ENCODE measurements around the gene NXF2B. TPM values are rescaled to one million over a fixed set of nuclear protein-coding genes. Genes with fewer than 3 reads are reported as not detected.
A peak's percentile ranks its signal among the peaks of the same experiment; 100 is the strongest.
"Not testable (repeated sequence)": the region's sequence is repeated elsewhere in the genome, so short reads cannot be mapped to it uniquely, and the experiment has no call there.

The NXF2B gene
- not detected in 2 replicates for total RNA-seq (2014; rRNA removed; shearing (Covaris generic); ENCODE audit: low replicate concordance)

- not testable (repeated sequence) for H3K4me2 ChIP-seq (ENCODE audit: low read depth, low read length, poor library complexity, severe bottlenecking); H3K36me3 ChIP-seq (ENCODE audit: insufficient read depth, low read length); H3K27ac ChIP-seq (ENCODE audit: low read length); H3K4me1 ChIP-seq (ENCODE audit: low read length); H3K9me3 ChIP-seq (ENCODE audit: low read length); H4K20me1 ChIP-seq (ENCODE audit: insufficient read depth, low read depth, low read length); DNase-seq; H2AFZ ChIP-seq (ENCODE audit: low read length); H3K9me2 ChIP-seq (replicated peaks; ENCODE audit: insufficient read depth, low read length); H3K79me2 ChIP-seq (ENCODE audit: low read length); H3K4me3 ChIP-seq (ENCODE audit: low read length); H3K27me3 ChIP-seq (ENCODE audit: low read length); H3K9ac ChIP-seq (ENCODE audit: low read length)
These were observed at the start of gene NXF2B for GRCh38 chrX:102439908-102440307. NXF2B (minus strand) TSS chrX:102440008; CDS start chrX:102380036, 59,972 bp downstream.

- not testable (repeated sequence) for H3K9ac ChIP-seq (ENCODE audit: low read length); H3K9me2 ChIP-seq (replicated peaks; ENCODE audit: insufficient read depth, low read length); H3K27ac ChIP-seq (ENCODE audit: low read length); H3K4me1 ChIP-seq (ENCODE audit: low read length); H3K36me3 ChIP-seq (ENCODE audit: insufficient read depth, low read length); H3K4me2 ChIP-seq (ENCODE audit: low read depth, low read length, poor library complexity, severe bottlenecking); H3K79me2 ChIP-seq (ENCODE audit: low read length); H3K9me3 ChIP-seq (ENCODE audit: low read length); H3K27me3 ChIP-seq (ENCODE audit: low read length); H4K20me1 ChIP-seq (ENCODE audit: insufficient read depth, low read depth, low read length); H3K4me3 ChIP-seq (ENCODE audit: low read length); H2AFZ ChIP-seq (ENCODE audit: low read length); DNase-seq
These were observed 39.0 kb upstream of the NXF2B start for GRCh38 chrX:102478765-102479164.

GRCh38 chrX:102471762-102472220 is 32.0 kb upstream of the NXF2B start, which contains the start of gene TCP11X2:
TCP11X2 (minus strand) TSS chrX:102471812.
- H3K4me3 ChIP-seq (ENCODE audit: low read length); H3K9me3 ChIP-seq (ENCODE audit: low read length); H2AFZ ChIP-seq (ENCODE audit: low read length); H3K79me2 ChIP-seq (ENCODE audit: low read length); DNase-seq; H3K4me2 ChIP-seq (ENCODE audit: low read depth, low read length, poor library complexity, severe bottlenecking); H3K27ac ChIP-seq (ENCODE audit: low read length); H3K36me3 ChIP-seq (ENCODE audit: insufficient read depth, low read length); H3K9ac ChIP-seq (ENCODE audit: low read length); H4K20me1 ChIP-seq (ENCODE audit: insufficient read depth, low read depth, low read length); H3K27me3 ChIP-seq (ENCODE audit: low read length); H3K9me2 ChIP-seq (replicated peaks; ENCODE audit: insufficient read depth, low read length); H3K4me1 ChIP-seq (ENCODE audit: low read length): not testable (repeated sequence)

DNA sequence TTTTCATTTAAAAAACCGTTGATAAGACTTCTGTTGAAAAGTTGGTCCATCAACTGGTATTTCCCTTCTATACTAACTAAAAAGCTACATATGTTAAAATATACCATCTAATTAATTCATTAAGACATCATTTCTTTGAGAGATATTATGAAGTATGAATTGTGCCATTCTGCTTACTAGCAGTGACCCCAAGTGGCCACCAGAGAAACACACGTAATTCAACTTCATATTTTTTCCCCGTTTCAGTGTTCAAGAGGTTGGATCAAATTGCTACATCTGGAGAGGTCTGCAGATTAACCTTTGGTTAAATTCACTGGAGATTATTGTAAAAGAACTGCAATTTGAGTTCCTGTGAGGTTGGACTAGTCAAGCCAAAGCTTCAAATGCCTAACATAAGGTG is 30.4 kb upstream of the NXF2B start:
- not testable (repeated sequence) for H3K79me2 ChIP-seq (ENCODE audit: low read length); H3K9me2 ChIP-seq (replicated peaks; ENCODE audit: insufficient read depth, low read length); H3K27me3 ChIP-seq (ENCODE audit: low read length); H3K9me3 ChIP-seq (ENCODE audit: low read length); H3K27ac ChIP-seq (ENCODE audit: low read length); H3K36me3 ChIP-seq (ENCODE audit: insufficient read depth, low read length); H3K9ac ChIP-seq (ENCODE audit: low read length); H3K4me3 ChIP-seq (ENCODE audit: low read length); DNase-seq; H4K20me1 ChIP-seq (ENCODE audit: insufficient read depth, low read depth, low read length); H3K4me2 ChIP-seq (ENCODE audit: low read depth, low read length, poor library complexity, severe bottlenecking); H2AFZ ChIP-seq (ENCODE audit: low read length); H3K4me1 ChIP-seq (ENCODE audit: low read length)

GRCh38 chrX:102458615-102459014 is 18.8 kb upstream of the NXF2B start:
- H3K79me2 ChIP-seq (ENCODE audit: low read length); H3K4me1 ChIP-seq (ENCODE audit: low read length); H3K36me3 ChIP-seq (ENCODE audit: insufficient read depth, low read length); H3K4me3 ChIP-seq (ENCODE audit: low read length); H4K20me1 ChIP-seq (ENCODE audit: insufficient read depth, low read depth, low read length); H2AFZ ChIP-seq (ENCODE audit: low read length); H3K9ac ChIP-seq (ENCODE audit: low read length); H3K27ac ChIP-seq (ENCODE audit: low read length); H3K9me3 ChIP-seq (ENCODE audit: low read length); DNase-seq; H3K4me2 ChIP-seq (ENCODE audit: low read depth, low read length, poor library complexity, severe bottlenecking); H3K27me3 ChIP-seq (ENCODE audit: low read length); H3K9me2 ChIP-seq (replicated peaks; ENCODE audit: insufficient read depth, low read length): not testable (repeated sequence)

DNA sequence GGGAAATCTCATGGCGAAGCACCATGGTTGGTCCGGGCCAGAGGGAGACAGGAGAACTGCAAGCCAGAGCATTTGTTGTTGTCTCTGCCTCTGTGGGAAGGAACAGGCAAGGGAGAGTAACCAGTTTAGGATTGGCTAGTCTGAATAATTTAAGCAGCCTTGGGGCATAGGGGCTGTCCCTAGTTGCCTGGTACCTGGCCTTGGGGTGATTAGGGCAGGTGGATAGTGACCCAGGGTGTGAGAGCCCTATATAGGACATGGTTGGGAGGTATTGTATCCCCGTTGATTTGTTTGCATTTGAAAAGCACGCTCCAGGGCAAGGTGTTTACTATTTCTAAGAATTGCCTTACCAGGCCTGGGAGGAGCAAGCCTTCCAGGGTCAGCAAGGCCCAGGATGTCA is 25.3 kb downstream of the NXF2B start:
- not testable (repeated sequence) for H4K20me1 ChIP-seq (ENCODE audit: insufficient read depth, low read depth, low read length); H3K4me2 ChIP-seq (ENCODE audit: low read depth, low read length, poor library complexity, severe bottlenecking); H3K36me3 ChIP-seq (ENCODE audit: insufficient read depth, low read length); H3K9ac ChIP-seq (ENCODE audit: low read length); DNase-seq; H3K27ac ChIP-seq (ENCODE audit: low read length); H3K27me3 ChIP-seq (ENCODE audit: low read length); H3K9me3 ChIP-seq (ENCODE audit: low read length); H3K9me2 ChIP-seq (replicated peaks; ENCODE audit: insufficient read depth, low read length); H3K4me1 ChIP-seq (ENCODE audit: low read length); H3K4me3 ChIP-seq (ENCODE audit: low read length); H3K79me2 ChIP-seq (ENCODE audit: low read length); H2AFZ ChIP-seq (ENCODE audit: low read length)

DNA sequence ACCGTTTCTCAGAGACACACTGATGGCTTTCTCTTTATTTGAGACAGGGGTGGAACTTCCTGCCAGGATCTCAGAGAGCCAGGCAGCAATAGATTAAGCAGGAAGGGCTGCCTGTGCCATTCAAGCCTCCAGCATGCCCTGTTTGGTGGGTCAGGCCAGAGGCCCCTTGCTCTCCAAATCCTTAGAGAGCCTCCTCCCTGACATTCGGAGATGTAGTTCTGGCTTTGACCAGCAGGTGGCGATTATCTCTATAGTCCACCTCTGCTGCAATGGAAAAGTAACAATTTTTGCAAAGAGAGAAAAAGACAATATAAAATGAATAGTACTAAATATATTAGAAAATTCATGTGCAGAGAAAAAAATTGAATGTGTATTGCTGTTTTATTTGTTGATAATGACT is 93.9 kb downstream of the NXF2B start:
- DNase-seq = peak; percentile 90
- Histone ChIP-seq H3K4me3 (ENCODE audit: low read length) (no peak overlapping the region), H4K20me1 (ENCODE audit: insufficient read depth, low read depth, low read length) (no peaks in the 10 kb centered on the region), H3K27ac (ENCODE audit: low read length) (no peak overlapping the region), H3K4me1 (ENCODE audit: low read length) (no peaks in the 10 kb centered on the region), H3K9me2 (replicated peaks; ENCODE audit: insufficient read depth, low read length) (no peaks in the 10 kb centered on the region), H3K27me3 (ENCODE audit: low read length) (no peaks in the 10 kb centered on the region), H3K36me3 (ENCODE audit: insufficient read depth, low read length) (no peaks in the 10 kb centered on the region), H3K79me2 (ENCODE audit: low read length) (no peaks in the 10 kb centered on the region), H3K9me3 (ENCODE audit: low read length) (no peaks in the 10 kb centered on the region), H3K9ac (ENCODE audit: low read length) (no peak overlapping the region), H3K4me2 (ENCODE audit: low read depth, low read length, poor library complexity, severe bottlenecking) (no peak overlapping the region), H2AFZ (ENCODE audit: low read length) (no peak overlapping the region)

GRCh38 chrX:102341867-102342266 is 97.9 kb downstream of the NXF2B start:
- Histone ChIP-seq H4K20me1 (ENCODE audit: insufficient read depth, low read depth, low read length) (no peaks in the 10 kb centered on the region), H3K27ac (ENCODE audit: low read length) (no peak overlapping the region), H3K9ac (ENCODE audit: low read length) (no peak overlapping the region), H3K4me3 (ENCODE audit: low read length) (no peak overlapping the region), H3K36me3 (ENCODE audit: insufficient read depth, low read length) (no peaks in the 10 kb centered on the region), H2AFZ (ENCODE audit: low read length) (no peak overlapping the region), H3K4me2 (ENCODE audit: low read depth, low read length, poor library complexity, severe bottlenecking) (no peak overlapping the region), H3K27me3 (ENCODE audit: low read length) (no peaks in the 10 kb centered on the region), H3K79me2 (ENCODE audit: low read length) (no peaks in the 10 kb centered on the region), H3K4me1 (ENCODE audit: low read length) (no peaks in the 10 kb centered on the region), H3K9me3 (ENCODE audit: low read length) (no peaks in the 10 kb centered on the region), H3K9me2 (replicated peaks; ENCODE audit: insufficient read depth, low read length) (no peaks in the 10 kb centered on the region)
- DNase-seq = peak; percentile 37
